HG02840 (cell line): Measurements from ENCODE around the gene MAP1LC3C.
A peak's percentile ranks its signal among the peaks of the same experiment; 100 is the strongest.

Experiments used
- ATAC-seq: cut with Tn5 transposase; IDR thresholded peaks from one replicate; pipeline ENCODE4 v1.9.1; 2021; ENCODE audit warnings: mild to moderate bottlenecking, moderate library complexity, moderate number of reproducible peaks; ENCODE audit not compliant: unreplicated experiment, low FRiP score

Gene MAP1LC3C

DNA sequence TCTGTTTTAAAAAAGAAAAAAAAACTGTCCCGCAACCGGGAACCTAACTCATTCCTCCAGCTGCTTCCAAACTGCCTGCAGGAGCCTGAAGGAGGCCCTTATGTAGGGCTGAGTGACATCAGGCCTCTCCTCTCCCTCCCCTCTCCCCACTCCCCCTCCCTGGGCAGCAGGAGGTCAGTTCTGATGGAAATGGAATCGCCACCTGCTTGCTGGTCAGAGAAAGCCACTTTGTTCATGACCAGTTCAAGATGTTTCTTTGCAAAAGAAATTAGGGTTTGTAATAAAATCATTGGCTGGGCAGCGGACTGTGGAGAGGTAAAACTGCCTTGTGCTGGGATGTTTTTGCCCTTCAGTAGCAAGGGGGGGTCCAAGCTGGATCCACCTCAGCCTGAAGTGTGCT, at the start of gene MAP1LC3C:
Gene MAP1LC3C (minus strand): TSS at position 73 of the 400 bp plus-strand sequence. CDS start 90 bp downstream, outside the sequence.
- no peak for ATAC-seq

GRCh38 chr1:242043165-242043564, 44.3 kb upstream of the MAP1LC3C start:
- no peak for ATAC-seq

DNA sequence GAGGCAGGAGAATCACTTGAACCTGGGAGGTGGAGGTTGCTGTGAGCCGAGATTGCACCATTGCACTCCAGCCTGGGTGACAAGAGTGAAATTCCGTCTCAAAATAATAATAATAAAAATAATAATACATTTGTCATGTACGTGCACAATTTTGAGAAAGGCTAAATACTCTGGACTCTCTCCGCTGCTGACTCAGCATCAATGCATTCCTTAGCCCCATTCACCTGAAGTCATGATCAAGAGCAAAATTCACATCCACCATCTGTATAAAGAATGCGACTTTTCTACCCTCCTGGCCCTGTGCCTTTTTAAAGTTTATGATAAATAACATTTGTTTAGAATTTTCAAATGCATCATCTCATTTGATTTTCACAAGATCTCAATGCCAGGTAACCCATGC, 35.5 kb upstream of the MAP1LC3C start:
- ATAC-seq: no peak

DNA sequence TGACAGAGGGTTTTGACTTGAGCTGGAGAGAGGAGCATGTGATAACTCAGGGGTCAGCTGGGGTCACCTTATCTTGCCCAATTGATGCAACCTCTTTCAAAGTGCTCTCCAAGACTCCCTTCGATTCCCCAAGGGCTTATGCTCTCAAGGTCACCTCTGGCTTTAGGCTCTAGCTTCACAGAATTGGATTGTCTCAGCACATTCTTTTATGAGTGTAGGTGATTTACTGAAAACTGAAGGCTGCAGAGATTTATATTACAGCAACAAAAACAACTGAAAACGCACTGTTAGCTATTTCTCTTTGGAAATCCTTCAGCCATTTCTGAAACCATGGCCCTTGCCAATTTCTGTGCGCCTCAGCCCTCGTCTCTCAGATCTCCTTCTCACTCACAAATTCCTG, 34.5 kb upstream of the MAP1LC3C start:
- no peak for ATAC-seq

DNA sequence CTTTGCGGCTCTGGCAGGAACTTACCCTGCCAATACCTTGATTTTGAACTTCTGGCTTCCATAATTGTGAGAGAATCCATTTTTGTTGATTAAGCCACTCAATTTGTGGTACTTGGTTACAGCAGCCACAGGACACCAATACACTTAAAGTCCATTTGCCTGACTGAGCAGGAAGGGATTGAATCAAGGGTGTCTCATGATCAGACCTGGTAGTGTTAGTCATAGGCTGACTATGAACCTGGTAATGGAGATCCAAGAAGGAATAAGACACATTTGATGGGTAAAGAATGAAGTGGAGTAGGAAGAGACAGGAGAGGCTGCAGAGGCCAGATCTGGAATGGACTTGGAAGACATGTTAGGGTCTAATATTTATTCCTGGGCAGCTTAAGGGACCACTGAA, 31.2 kb upstream of the MAP1LC3C start:
- no peak for ATAC-seq

- ATAC-seq: no peak
Observed at GRCh38 chr1:242025681-242026080, 26.8 kb upstream of the MAP1LC3C start.

DNA sequence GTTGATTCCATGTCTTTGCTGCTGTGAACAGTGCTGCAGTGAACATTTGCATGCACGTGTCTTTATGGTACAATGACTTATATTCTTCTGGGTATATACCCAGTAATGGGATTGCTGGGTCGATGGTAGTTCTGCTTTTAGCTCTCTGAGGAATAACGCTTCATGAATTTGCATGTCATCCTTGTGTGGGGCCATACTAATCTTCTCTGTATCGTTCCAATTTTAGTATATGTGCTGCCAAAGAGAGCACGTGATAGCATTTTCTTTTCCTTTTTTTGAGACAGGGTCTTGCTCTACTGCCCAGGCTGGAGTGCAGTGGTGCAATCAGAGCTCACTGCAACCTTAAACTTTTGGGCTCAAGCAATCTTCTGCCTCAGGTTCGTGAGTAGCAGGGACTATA, 24.9 kb upstream of the MAP1LC3C start:
- ATAC-seq: no peak

DNA sequence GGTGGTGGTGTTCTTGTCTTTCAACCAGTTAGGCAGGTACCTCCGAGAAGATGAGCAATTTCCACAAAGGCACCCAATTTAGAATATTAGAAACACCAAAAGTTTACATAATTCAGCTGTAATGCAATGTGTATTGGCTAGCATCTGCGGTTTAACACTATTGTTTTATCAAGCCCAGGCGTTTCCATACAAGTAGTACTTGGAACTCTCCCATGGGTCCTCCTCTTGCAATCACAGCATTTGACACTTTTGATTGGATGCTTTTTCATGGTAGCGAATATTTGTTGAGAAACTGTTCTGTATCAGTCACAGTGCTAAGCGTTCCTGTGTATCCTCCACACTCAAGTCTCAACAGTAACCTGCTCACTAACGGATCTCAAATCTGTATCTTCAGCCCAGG, 20.1 kb upstream of the MAP1LC3C start:
- ATAC-seq: no peak

GRCh38 chr1:242017580-242018233, 18.8 kb upstream of the MAP1LC3C start:
- no peak for ATAC-seq

DNA sequence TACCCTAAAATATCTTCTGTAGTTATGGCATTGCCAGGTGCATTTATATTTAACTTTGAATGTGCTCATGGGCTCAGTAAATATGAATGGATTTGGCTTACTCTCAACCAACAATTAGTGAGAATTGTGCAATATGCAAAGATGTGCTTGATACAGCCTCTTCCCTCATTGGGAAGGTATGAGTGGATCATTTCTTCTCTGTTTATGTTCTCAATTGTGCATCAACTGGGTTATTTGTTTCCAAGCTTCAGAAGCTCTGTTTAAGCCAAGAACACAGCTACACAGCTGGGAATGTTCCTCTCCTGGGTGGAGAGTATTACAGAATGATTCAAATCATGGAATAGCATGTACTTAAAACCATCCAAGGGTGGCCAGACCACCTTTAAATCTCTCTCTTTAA, 17.6 kb upstream of the MAP1LC3C start:
- no peak for ATAC-seq

- no peak for ATAC-seq
Observed at GRCh38 chr1:242011894-242012660, 13.2 kb upstream of the MAP1LC3C start.

DNA sequence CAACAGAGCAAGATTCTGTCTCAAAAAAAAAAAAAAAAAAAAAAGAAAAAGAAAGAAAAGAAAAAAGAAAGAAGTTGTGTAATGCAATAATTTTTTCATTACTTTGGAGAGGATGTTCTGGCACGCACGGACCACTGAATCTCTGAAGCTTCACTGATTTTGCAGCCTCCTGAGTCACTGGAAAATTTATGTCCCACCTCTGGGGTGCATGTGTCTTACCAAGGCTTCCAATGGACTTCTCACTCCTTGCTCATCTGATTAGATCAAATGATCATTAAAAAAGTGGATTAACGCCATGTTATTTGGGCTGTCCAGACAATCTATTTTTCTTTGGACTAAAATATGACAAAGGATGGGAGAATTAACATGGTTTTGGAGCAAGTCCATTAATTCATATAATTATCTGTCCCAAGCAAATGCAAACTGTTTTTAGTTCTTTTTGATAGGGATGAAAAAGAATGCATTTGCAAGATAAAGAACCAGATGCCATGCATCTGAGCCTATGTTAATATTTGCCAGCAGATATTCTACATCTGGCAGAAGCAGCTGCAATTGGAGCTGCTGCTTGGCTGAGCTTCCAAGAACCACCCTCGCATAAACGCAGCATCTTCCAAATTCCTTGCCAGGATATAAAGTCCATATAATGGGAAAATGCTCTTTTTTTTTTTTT, 10.1 kb upstream of the MAP1LC3C start:
- no peak for ATAC-seq

DNA sequence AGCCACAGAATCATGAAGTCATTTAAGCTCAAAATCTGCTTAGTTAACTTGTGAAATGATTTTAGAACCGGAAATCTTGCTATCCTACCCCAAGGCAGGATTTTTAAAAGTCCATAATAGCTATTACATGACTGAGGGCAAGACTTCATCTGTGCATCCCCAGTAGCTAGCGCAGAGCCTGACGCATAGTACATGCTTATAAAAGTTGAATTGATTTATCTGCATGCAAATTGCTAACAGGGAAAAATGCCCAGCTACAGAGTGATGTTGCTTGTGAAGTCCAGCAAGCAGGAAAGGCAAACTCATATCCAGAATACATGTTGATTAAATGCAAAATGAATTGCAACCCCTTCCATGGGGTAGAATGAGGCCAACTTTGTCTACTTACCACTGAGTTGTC, 8.1 kb upstream of the MAP1LC3C start:
- ATAC-seq: no peak

DNA sequence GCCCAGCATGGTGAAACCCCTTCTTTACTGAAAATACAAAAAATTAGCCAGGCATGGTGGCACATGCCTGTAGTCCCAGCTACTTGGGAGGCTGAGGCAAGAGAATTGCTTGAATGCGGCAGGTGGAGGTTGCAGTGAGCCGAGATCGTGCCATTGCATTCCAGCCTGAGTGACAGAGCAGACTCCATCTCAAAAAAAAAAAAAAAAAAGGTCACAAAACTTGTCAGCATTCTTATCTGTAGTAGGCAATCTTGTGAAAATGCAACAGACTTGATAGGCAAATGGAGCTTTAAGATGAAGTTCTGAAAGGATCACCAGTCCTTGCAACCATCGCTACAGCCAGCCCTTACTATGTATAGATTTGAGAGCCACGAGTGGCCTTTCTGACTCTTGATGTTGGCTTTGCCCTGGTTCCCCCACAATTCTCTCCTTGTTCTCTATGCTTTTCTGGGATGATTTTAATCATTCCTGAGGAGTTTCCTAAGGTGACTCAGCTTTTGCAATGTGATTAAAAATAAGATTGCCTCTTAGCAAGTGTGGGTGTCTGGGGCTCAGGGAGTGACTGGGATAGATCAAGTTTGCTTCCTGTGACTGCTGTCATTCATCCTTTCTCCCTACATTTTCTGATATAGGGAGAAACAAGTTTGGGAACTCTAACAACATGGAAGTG, 7.1 kb upstream of the MAP1LC3C start:
- no peak for ATAC-seq

DNA sequence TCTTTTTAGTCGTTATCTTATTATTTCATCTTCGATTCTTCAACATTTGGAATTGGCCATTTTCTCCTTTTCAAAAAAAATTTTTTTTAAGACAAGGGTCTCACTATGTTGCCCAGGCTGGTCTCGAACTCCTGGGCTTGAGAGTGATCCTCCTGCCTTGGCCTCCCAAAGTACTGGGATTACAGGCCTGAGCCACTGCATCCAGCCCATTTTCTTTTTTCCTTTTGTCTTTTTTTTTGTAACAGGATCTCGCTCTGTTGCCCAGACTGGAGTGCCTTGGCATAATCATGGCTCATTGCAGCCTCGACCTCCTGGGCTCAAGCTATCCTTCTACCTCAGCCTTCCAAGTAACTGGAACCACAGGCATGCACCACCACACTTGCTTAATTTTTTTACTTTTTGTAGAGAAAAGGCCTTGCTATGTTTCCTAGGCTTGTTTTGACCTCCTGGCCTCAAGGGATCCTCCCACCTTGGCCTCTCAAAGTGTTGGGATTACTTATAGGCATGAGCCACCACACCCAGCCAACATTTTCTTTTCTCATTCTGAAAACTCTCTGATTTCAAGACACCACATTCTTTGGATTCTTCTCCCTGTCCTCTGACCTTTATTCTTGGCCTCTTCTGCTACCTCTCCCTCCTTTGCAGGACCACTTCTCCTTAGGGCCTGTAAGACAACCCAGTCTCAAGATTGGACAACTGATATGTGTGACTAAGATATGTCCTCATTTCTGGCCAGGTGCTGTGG, 6.0 kb upstream of the MAP1LC3C start:
- ATAC-seq: no peak

DNA sequence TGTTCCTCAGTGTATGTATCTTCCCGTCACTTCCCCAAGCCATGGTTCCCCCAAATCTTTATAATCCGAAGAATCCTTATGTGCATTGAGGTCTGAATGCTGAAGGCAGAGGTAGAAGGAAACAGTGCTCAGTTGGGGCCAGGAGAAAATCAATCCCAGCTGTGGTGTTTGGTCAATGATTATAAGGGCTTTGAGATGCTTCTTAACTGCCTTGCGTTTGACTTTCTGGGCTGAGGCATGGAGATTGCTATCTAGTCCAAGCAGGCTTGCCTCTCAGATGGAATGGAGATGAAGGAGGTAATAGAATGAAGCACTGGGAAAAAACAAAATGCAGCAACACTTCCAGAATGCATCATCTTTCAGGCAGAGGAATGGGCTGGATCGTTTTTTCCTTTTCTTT, 3.6 kb upstream of the MAP1LC3C start:
- no peak for ATAC-seq

DNA sequence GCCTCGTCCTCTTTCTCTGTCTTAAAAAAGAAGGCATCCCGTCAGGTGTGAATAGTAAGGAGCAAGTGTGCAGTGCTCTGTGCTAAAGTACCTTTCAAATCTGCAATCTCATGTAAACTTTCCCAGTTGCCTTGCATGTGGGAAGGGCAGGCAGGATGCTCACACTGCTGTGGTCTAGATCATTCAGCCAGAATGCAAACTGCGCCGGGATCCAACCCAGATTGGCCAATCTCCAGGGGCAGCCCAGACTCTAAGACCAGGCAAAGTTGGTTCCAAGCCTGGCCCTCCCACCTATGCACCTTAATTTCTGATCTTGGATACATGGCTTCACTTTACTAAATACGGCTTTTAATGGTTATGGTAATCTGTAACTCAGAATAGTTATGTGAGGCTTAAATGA, 3.2 kb upstream of the MAP1LC3C start:
- no peak for ATAC-seq

GRCh38 chr1:242000434-242000833, 1.5 kb upstream of the MAP1LC3C start:
- no peak for ATAC-seq

GRCh38 chr1:241998412-241998921, 431 bp downstream of the MAP1LC3C start:
- peak; percentile 82 for ATAC-seq

DNA sequence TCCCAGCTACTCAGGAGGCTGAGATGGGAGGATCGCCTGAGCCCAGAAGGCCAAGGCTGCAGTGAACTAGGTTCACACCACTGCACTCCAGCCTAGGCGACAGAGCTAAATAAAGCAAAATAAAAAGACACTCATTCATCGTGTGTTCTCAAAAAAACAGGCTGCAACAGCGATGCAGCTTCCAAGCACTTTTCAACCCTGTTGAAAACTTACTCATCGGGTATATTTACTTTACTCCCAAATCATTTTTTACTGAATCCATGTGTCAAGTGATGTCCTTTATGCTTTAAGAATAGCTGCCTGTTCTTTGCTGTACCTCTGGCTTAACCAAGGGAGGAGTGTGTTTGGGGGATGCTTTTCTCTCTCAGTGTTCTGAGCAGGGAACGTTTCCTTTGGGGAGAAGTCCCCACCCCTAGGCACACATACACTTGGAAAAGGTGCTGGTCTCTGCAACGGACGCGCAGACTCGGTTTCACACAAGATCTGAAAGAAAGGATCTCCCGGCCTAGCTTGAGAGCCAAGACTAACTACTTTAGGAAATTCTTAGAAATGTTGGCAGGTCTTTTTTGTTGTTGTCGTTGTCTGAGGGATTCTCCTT, 1.4 kb downstream of the MAP1LC3C start:
- no peak for ATAC-seq
